Vagina (tissue), 2 donors: Measurements from ENCODE around the gene TSPAN4. TPM values are rescaled to one million over a fixed set of nuclear protein-coding genes. Genes with fewer than 3 reads are reported as not detected.
A peak's percentile ranks its signal among the peaks of the same experiment; 100 is the strongest.

Source experiments
- DNase-seq, 2 donors: peaks; one replicate each; pipeline ENCODE4 v3.0.0-alpha.2; 2017; ENCODE audit errors: extremely low spot score in 2 of 2
- H3K27ac ChIP-seq: fragments of 200-600 bp; sonication (generic); one replicate; pipeline ENCODE4 v1.5.1; 2019
- H3K27me3 ChIP-seq: fragments of 200-600 bp; sonication (generic); one replicate; pipeline ENCODE4 v1.5.1; 2019
- H3K36me3 ChIP-seq, 2 donors: fragments of 200-600 bp; sonication (generic); one replicate each; pipeline ENCODE4 v1.5.1; 2017 to 2019
- H3K4me1 ChIP-seq: fragments of 200-600 bp; sonication (generic); one replicate; pipeline ENCODE4 v1.5.1; 2019
- H3K4me3 ChIP-seq, 2 donors: fragments of 200-600 bp; sonication (generic); 1 replicate in 1 of 2; 2 replicates in 1 of 2; pipeline ENCODE4 v1.5.1; 2016 to 2019
- H3K9me3 ChIP-seq: fragments of 200-600 bp; sonication (generic); one replicate; pipeline ENCODE4 v1.5.1; 2019
- POLR2A ChIP-seq, 2 donors: fragments of 450-650 bp; IDR thresholded peaks; one replicate each; pipeline ENCODE4 v1.6.1; 2017; ENCODE audit warnings: antibody characterized with exemption in 2 of 2, mild to moderate bottlenecking in 2 of 2, moderate library complexity in 2 of 2
- POLR2AphosphoS5 ChIP-seq, 2 donors: sonication (generic); formaldehyde crosslinking; IDR thresholded peaks; one replicate each; pipeline ENCODE4 v1.9.0; 2017; ENCODE audit warnings: antibody characterized with exemption in 2 of 2, mild to moderate bottlenecking in 2 of 2, low read depth in 1 of 2; ENCODE audit not compliant: insufficient read depth in 1 of 2
- intact Hi-C: fragments of 100-400 bp; cut with DNase I; formaldehyde crosslinking; loops from one replicate; pipeline ENCODE4 v1.15.1; 2023
- total RNA-seq: library from RNA; depleted of rRNA; stranded (reverse); fragments of >200 nt; gene quantifications from one replicate; pipeline ENCODE4 v1.2.3, GENCODE V29; 2016
- TF ChIP-seq, protein P1 (sequence below), 3 experiments: fragments of 450-650 bp in 2 of 3; fragments of 200-600 bp in 1 of 3; sonication (generic) in 1 of 3; IDR thresholded peaks; one replicate each; pipeline ENCODE4 v1.5.1; 2017 to 2019; ENCODE audit warnings: antibody characterized with exemption in 3 of 3, mild to moderate bottlenecking in 2 of 3, moderate library complexity in 2 of 3

TSPAN4 gene
- total RNA-seq, 1 donor from 2014 or later: 99.0 TPM

DNA sequence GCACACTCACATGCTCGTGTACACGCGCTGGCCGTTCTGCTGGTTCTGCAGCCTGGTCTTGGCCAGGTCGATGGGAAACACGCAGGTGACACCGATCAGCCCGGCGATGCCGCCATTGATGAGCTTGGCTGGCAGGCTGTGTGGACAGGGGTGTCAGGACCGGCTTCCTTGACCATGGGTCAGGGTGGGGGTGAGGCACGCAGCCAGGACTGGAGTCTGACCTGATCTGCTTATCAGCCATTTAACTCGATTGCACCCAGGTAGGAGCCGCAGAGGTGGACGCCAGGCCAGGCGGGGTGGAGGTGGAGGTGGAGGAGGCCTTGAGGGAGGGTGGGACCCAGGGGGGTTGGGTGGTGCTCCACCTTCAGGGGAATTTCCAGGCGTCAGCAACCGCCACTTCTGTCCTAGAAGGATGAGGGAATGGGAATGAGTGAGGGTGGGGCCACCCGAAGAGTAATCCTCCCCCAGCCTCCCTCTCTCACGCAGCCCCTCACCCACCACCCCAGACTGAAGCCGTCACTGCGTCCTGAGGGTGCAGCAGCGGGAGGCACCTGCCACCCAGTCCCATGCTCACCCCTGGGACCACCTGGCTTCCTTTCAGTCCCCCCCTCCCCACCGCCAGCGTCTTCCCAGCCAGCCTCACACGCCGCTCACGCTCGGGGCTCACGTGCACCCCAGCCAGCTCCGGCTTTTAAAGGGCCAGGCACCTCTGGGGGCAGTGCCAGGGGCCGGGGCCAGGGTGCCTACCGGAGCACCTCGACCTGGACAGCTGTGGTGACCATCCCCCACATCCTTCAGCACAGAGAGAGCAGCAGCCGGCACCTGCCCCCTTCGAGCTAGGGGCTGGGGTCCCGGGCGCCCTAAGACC, 47.7 kb upstream of the TSPAN4 start:
- peaks cover 45% of the 10 kb centered on the region for H3K4me1 ChIP-seq

DNA sequence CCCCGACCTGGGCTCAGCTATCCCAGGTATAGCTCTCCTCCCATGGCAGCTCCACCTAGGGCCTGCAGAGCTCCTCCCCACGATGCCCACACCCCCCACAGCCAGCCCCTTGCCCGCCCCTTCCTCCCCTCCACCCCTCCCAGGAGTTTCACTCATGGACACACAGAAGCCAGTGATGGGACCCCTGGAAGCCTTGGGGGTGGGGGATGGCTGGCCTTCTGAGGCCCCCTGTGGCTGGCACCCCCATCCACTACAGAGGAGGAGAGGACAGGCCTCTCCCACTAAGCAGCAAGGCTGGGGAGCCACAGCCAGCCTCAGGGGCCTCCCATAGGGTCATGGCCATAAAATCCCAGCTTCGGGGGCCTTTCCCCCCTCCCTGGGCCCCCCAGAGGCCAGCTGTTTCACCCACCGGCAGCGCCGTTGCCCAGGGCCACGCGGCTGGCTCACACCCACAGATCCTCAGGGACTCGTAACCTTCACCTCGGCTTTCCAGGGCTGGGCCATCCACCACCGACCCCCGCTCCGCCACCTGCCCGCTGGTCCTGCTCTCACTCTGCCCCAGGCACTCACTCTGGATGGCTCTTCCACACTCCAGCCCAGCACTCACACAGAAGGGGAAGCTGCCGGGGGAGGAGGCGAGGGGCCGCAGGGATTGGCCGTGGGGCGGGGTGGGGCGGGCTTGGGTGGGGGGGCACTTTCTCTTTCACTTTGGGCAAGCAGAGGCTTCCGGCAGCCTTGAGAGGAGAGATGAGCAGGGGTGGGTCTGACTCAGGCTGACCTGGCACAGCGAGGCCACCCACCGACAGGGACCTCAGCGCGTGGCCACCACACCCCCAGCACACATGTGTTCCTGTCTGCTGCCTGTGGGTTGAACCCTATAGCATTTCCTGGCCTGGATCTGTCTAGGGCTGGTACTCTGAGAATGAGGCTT, 46.8 kb upstream of the TSPAN4 start:
- intact Hi-C loops: no loop called here
- Histone ChIP-seq H3K27me3 (no peaks in the 10 kb centered on the region), H3K4me1 (peaks cover 37% of the 10 kb centered on the region), H3K36me3 (peaks cover 0 to 9% of the 10 kb centered on the region in 2 donors), H3K27ac (peak overlapping the region; percentile 87), H3K4me3 (peak overlapping the region; percentile 65 to 97), H3K9me3 (no peaks in the 10 kb centered on the region)
- no peak for DNase-seq
- TF ChIP-seq, protein P1, sequence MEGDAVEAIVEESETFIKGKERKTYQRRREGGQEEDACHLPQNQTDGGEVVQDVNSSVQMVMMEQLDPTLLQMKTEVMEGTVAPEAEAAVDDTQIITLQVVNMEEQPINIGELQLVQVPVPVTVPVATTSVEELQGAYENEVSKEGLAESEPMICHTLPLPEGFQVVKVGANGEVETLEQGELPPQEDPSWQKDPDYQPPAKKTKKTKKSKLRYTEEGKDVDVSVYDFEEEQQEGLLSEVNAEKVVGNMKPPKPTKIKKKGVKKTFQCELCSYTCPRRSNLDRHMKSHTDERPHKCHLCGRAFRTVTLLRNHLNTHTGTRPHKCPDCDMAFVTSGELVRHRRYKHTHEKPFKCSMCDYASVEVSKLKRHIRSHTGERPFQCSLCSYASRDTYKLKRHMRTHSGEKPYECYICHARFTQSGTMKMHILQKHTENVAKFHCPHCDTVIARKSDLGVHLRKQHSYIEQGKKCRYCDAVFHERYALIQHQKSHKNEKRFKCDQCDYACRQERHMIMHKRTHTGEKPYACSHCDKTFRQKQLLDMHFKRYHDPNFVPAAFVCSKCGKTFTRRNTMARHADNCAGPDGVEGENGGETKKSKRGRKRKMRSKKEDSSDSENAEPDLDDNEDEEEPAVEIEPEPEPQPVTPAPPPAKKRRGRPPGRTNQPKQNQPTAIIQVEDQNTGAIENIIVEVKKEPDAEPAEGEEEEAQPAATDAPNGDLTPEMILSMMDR (IDR thresholded peaks at IDR 0.05): no peak
- peak in 1 of 2 donors; percentile 41 for TF ChIP-seq POLR2AphosphoS5 (IDR thresholded peaks at IDR 0.05; ENCODE audit: insufficient read depth in 1 of 2, low read depth in 1 of 2)

More for the DNA sequence above, 47.7 kb upstream of the TSPAN4 start:
- H3K27ac ChIP-seq: peak overlapping the region; percentile 87
- TF ChIP-seq POLR2A (IDR thresholded peaks at IDR 0.05): no peak
- TF ChIP-seq, protein P1 (IDR thresholded peaks at IDR 0.05): no peak
- no peak for TF ChIP-seq POLR2AphosphoS5 (IDR thresholded peaks at IDR 0.05; ENCODE audit: insufficient read depth in 1 of 2, low read depth in 1 of 2)
- intact Hi-C loops: no loop called here
- H3K36me3 ChIP-seq: peaks cover 0 to 3% of the 10 kb centered on the region in 2 donors
- no peaks in the 10 kb centered on the region for H3K9me3 ChIP-seq
- DNase-seq: no peak
- no peaks in the 10 kb centered on the region for H3K27me3 ChIP-seq
- peak overlapping the region; percentile 65 to 97 for H3K4me3 ChIP-seq

DNA sequence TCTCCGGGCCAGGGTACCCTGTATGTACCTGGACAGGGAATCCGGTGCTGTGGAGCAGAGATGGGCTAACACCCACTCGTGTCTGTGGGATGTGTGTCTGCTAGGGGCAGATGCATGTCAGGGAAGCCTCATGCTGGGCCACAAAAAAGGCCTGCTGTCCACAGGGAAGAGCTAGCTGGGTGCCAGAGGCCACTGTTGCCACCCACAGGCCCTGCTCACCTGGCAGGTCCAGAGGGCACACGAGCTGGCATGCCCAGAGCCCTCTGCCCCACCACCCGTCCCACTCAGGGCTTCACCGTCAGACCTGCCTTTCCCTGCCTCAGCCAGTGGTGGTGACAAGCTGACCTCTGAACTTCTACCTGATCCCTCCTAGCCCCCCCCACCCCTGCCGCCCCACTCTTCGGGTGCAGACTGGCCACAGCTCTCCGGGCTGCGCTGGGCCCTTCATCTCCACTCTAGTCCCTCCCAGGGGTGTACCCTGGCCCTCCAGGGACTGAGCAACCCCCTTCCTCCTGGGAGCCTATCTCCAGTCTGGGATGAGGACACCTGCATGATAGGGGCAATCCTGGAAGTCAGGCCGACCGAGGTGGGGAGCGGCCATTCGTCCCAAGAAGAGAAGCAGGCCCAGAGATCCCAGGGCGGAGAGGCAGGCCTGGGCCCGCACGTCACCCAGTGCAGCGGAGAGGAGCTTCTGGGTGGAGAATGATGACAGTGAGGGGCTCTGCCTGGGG, 45.9 kb upstream of the TSPAN4 start:
- Histone ChIP-seq H3K4me3 (peak overlapping the region; percentile 65 to 97), H3K27ac (peak overlapping the region; percentile 87), H3K36me3 (peaks cover 0 to 9% of the 10 kb centered on the region in 2 donors), H3K4me1 (peaks cover 37% of the 10 kb centered on the region), H3K9me3 (no peaks in the 10 kb centered on the region), H3K27me3 (no peaks in the 10 kb centered on the region)
- intact Hi-C loops: no loop called here
- no peak for DNase-seq
- TF ChIP-seq POLR2A (IDR thresholded peaks at IDR 0.05) (no peak), POLR2AphosphoS5 (IDR thresholded peaks at IDR 0.05; ENCODE audit: insufficient read depth in 1 of 2, low read depth in 1 of 2) (no peak)
- TF ChIP-seq, protein P1 (IDR thresholded peaks at IDR 0.05): no peak

GRCh38 chr11:797296-798092, 45.2 kb upstream of the TSPAN4 start:
- intact Hi-C loops: no loop called here
- peaks cover 0 to 12% of the 10 kb centered on the region in 2 donors for H3K36me3 ChIP-seq
- TF ChIP-seq POLR2AphosphoS5 (IDR thresholded peaks at IDR 0.05; ENCODE audit: insufficient read depth in 1 of 2, low read depth in 1 of 2) (peak; percentile 19 to 66), POLR2A (IDR thresholded peaks at IDR 0.05) (no peak)
- H3K4me3 ChIP-seq: peak overlapping the region; percentile 65 to 97
- no peaks in the 10 kb centered on the region for H3K9me3 ChIP-seq
- H3K4me1 ChIP-seq: peaks cover 37% of the 10 kb centered on the region
- peak overlapping the region; percentile 87 for H3K27ac ChIP-seq
- no peak for DNase-seq
- no peaks in the 10 kb centered on the region for H3K27me3 ChIP-seq
